HG03066 (cell line): ENCODE results near the gene ADGRA1.
"Not testable (repeated sequence)": the region's sequence is repeated elsewhere in the genome, so short reads cannot be mapped to it uniquely, and the experiment has no call there.

Experiments
- ATAC-seq: cut with Tn5 transposase; IDR thresholded peaks from one replicate; pipeline ENCODE4 v1.9.1; 2021; ENCODE audit warnings: low read depth; ENCODE audit not compliant: unreplicated experiment

Gene ADGRA1

DNA sequence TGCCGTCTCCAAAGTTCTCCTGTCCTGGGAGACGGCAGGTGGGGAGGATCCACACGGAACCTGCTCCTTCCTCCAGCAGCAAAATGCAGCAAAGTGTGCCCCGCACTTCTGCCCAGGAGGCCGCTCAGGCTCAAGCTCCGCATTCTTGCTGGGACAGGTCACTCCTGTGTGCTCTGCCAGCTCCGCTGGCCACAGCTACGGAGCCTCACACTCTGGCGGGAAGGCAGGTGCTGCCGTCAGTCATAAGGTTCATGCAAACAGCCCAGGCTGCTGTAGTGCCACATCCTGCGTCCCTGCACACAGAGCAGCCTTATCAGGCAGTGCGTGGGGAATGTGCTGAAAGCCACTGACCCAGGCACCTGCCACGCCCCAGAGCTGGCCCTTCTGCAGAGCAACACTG lies 22.4 kb downstream of the ADGRA1 start:
- no peak for ATAC-seq

DNA sequence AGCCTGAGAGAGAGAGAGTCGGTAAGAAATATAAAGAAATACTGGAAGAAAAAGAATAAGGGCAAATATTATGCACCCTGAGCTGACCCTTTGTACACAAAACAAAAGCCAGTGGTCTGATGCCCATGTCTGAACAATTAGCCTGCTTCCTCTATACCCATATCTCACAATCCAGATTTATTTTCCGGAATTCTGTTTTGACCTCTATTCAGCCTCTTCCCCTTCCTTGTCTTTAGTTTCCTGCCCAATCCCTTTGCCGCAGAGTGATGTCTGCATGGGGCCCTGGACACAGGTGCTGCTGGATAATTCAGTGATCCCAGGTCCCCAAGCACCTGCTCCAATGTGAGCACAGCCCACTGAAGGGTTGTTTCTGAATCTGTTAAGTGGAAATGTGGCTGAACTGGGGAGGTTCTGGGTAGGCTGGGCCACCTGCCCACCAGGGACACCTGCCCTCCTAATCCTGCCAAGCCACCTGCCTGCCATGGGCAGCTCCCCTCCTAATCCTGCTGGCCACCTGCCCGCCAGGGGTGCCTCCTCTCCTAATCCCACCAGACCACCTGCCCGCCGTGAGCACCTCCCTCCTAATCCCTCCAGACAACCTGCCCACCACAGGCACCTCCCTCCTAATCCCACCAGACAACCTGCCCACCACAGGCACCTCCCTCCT lies 23.0 kb downstream of the ADGRA1 start:
- no peak for ATAC-seq

DNA sequence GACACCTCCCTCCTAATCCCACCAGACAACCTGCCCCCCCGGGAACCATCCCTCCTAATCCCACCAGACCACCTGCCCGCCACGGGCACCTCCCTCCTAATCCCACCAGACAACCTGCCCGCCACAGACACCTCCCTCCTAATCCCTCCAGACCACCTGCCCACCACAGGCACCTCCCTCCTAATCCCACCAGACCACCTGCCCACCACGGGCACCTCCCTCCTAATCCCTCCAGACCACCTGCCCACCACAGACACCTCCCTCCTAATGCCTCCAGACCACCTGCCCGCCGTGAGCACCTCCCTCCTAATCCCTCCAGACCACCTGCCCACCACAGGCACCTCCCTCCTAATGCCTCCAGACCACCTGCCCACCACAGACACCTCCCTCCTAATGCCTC lies 23.9 kb downstream of the ADGRA1 start:
- ATAC-seq: not testable (repeated sequence)

DNA sequence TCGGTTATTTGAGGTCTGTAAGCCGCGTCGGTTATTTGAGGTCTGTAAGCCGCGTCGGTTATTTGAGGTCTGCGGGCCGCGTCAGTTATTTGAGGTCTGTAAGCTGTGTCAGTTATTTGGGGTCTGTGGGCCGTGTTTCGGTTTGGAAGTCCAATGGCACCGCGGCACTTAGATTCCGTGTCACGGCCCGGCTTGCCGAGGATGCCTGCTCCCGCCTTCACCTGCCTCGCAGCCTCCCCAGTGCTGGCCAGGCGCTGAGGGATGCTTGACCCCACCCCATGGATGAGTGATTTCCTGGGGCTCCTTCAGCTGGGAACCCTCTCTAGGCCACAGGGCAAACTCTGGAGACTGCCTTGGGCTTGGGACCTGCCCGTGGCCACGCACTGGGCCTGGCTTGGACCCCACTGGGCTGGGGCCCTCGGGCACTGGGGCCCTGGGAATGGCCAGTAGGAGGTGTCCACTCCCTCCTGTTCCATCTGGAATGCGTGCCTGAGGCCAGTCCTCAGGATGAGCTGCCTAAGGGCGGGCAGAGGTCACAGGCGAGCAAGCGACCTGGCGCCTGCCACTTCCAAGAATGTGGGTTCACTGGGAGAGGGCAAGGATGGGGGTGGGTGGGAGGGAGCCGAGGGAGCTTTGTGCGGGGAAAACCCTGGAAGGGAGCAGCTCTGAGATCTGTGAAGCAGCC lies 25.6 kb downstream of the ADGRA1 start:
- no peak for ATAC-seq

DNA sequence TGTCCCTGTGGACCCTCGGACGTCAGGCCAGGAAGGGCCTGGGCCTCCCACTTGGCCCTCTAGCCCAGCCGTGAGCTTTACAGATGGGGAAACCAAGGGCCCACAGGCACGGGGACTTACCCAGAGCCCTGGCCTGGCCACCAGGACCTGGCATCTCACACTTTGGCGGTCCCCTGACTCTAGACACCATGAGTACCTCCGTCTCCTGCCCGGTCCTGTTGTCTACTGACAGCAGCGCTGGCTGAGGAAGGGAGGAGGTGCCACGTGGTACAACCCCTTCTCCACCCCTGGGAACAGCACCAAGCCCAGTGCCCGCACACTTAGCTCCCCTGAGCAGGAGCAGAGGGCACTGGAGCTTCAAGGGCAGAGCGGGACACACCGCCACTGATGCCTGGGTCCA lies 26.1 kb downstream of the ADGRA1 start:
- no peak for ATAC-seq

DNA sequence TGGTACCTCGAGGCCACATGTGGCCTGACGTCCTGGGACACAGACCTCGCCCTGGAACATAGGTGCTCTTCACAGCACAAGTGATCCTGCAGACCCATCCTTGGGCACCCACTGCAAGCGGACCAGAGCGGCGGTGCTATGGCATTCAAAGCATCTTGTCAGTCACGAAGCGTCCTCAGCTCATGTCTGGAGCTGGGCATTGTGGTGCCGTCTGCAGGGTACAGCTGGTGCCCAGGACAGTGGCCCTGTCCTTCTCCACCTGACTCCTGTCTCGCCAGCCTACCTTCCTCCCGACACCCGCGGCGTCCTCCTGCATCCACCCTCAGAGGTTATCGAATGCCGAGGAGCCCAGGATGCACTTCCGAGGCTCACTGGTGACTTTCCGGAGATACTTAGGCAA lies 26.5 kb downstream of the ADGRA1 start:
- no peak for ATAC-seq

DNA sequence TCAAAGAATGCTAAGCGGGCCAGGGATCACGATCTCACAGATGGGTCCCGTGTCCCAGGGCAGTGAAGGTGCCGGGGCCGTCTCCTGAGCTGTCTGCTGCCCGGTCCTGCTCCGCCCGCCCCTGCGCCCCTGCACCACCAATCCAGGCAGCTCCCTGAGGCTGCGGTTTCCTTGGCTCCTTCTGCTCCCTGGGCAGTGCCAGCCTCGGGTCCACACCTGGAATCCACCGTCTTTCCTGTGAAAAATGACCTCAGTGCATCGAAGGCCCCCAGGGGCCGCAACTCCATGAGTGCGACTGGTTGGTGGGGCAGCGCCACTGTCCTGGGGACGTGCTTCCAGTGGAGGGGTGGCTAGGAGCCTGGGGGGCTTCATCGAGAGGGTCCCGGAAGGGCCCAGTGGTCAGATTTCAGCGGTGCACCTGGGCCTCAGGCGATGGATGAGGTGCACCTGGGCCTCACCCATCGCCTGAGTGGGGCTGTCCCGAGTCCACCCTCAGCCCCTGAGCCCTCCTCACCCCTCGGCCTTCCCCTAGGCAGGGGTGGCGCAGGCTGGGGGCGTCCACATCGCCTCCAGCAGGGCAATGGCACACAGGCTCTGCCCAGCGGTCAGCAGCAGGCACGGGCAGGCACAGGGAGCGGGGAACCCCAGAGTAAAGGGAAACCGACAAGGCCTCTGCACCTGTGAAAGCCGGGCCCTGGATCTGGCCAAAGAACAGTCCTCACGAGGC lies 27.2 kb downstream of the ADGRA1 start:
- no peak for ATAC-seq

DNA sequence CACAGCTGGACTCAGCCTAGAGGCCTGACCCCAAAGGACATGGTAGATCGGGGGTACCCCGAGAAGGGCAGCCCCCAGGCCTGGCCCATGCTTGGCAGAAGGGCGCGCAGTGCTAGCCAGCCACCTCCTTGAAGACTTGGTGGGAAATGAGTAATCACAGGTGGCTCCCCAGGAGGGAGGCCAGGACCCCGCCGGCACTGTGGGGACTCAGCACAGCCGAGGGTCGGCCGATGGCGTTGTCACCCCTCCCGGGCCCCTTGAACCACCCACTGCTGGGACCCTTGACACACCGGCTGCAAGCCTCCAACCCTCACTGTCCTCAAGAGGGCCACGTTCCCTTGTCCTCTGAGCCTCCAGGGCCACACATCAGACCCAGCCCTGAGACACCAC lies 27.7 kb downstream of the ADGRA1 start:
- ATAC-seq: no peak

DNA sequence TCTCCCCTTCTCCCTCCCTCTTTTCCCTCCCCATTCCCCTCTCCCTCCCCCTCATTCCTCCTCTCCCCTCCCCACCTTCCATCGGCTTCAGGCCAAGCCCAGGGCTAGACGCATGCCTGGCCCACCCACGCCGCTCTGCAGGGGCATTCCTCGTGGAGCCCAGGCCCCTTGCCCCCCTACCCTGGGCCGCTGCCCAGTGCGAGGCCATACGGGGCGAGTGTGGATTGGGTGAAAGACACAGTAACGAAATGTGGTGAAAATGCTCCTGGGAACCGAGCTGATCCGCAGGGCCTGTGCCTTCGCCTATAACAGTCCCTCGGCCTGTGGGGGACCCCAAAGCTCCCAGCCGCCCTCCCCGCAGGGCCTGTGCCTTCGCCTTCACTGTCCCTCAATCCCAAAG lies 28.3 kb downstream of the ADGRA1 start:
- no peak for ATAC-seq

DNA sequence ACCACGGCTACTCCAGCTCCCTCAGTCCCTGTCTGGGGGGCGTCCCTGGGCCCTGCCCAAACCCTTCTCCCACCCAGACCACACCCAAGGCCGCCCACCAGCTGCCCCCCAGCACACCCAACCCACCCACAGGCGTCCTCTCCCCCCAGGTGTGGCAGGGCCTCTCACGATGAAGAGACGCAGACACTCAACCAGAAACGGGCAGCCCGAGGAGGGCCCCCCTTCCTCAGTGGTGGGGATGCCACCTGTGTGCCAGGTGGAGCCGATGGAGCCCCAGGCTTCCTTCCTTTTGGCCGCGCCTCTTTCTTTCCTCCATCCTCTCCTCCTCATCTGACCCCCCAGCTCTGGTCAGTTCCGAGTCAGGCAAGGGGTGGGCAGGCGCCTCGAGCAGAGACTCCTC lies 28.7 kb downstream of the ADGRA1 start:
- ATAC-seq: no peak

DNA sequence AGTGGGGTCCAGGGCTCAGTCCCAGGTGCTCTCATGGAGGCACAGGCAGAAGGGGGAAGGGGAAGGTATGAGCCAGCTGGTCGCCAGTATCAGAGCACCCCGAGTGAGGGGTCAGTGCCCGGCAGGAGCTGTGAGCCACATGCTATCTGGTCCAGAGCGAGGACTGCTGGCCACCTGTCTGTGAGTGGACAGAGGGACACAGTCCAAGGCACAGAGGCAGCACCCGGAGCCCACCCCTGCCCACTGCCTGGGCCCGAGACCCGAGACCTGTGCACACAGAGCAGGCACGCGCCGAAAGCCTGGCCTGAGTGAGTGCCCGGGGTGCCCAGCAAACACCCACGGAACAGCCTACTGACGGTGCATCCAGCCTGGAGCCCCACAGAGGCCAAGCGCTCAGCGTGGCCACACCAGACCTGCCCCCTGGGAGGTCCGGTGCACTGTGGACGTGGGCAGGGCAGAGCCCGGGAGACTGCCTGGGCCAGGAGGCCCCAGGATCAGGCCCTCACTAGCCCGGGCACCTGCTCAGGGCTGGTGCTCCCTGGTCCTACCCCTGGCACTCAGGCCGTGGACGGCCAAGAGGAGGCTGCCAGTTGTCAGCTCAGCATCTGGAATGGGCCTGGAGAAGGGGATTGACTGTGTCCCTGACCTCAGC lies 29.4 kb downstream of the ADGRA1 start:
- ATAC-seq: no peak

DNA sequence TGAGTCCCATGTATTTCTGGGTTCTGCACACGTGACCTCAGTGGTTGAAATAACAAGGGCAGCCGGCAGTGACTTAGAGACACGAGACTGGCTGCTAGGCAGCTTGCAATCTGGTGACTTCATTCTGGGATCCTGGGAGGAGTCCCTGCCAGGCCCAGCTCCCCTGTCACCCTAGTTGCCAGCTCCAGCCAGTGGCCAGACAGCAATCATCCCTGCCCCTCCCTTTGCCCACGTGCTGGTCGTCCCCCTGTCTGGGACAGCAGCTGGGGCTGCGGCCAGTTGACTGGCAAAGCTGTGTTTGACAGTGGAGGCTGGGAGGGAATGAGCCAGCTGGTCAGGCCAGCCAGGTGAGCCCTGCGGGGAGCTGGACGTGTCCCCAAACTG lies 30.0 kb downstream of the ADGRA1 start:
- ATAC-seq: no peak

DNA sequence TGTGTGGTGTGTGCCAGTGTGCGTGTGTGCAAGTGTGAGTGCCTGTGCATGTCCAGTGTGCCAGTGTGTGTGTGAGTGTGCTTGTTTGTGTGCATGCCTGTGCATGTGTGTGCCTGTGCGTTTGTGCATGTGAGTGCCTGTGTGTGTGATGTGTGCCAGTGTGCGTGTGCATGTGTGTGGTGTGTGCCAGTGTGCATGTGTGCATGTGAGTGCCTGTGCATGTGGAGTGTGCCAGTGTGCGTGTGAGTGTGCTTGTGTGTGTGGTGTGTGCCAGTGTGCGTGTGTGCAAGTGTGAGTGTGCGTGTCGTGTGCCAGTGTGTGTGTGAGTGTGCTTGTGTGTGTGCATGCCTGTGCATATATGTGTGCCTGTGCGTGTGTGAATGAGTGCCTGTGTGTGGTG lies 33.8 kb downstream of the ADGRA1 start:
- ATAC-seq: no peak

DNA sequence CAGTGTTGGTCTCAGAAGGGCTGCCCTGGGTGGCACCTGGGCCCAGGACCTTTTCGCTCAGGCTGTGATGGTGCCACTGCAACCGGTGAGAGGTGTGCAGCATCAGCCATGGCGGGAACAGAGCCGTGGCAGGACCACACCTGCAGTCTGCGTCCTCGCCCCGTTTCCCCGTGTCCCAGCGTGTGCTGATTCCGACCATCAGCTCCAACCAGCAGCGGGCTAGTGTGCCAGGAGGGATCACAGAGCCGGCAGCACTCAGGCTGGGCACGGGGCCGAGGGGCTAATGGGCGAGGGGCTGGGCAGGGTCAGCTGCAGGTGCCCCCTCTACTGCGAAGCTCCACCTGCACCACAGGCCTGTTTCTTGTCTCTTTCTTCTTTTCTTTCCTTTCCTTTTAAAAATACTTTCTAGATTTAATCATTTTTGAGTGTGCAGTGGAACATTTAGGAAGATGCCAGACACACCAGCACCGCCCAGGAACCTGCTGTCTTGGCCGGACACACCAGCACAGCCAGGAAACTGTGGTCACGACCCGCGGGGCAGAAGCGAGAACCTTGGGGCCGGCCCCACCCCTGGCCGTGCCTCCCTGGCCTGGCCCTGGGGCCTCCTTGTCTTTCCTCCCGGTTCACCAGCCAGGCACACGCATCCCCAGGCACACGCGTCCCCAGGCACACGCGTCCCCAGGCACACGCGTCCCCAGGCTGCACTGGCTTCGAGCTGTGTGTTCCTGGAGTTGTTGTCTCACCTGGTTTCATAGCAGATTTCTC lies 34.6 kb downstream of the ADGRA1 start:
- ATAC-seq: no peak

DNA sequence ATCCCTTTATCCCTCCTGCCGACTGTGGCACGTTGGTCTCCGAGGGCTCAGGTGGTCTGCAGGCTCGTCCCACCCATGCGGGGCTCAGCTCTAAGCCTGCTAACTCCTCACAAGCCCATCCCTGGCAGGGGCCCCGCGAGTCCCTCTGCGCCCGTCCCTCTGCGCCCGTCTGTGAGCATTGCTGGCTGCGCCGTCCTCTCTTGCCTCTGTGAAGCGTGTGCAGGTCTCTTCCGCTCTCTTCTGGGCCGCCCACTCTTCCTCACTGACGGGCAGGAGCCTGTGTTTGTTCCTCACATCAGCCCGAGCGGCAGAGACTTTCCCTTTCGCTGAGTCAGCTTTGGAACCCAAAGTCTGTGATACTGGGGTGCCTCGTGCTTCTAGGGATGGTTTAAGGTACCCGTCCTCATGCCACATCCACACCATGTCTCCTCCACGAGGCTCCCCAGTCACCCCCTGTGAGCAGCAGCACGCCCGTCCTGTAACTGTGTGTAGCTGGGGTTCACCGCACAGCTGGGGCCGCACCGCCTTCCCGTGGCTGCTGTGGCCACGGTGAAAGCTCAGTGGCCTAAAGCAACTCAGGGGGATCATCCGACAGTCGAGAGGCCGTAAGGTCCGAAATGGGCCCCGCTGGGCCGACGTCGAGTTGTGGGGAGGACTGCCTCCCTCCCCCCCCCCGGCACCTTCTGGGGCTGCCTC lies 35.5 kb downstream of the ADGRA1 start:
- no peak for ATAC-seq

DNA sequence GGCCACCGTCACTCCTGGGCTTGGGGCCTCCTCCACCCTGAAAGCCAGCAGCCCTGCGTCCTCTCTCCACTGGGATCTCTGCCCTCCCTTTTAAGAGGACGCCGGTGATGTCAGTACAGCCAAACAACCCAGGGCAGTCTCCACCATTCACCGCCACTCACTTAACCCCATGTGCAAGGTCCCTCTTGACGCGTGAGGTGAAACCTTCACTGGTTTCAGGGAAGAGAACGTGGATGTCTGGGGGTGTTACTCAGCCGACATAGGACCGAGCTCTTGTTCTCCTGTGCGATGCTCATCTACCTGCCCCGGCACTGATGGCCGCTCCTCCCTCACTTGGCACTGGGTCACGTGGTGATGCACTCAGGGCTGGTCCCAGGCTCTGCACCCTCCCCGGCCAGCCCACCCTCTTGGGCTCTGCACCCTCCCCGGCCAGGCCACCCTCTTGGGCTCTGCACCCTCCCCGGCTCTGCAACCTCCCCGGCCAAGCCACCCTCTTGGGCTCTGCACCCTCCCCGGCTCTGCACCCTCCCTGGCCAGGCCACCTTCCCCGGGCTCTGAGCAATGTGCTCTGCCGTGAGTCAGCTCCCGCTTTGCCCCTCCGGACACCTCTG lies 36.1 kb downstream of the ADGRA1 start:
- ATAC-seq: no peak

DNA sequence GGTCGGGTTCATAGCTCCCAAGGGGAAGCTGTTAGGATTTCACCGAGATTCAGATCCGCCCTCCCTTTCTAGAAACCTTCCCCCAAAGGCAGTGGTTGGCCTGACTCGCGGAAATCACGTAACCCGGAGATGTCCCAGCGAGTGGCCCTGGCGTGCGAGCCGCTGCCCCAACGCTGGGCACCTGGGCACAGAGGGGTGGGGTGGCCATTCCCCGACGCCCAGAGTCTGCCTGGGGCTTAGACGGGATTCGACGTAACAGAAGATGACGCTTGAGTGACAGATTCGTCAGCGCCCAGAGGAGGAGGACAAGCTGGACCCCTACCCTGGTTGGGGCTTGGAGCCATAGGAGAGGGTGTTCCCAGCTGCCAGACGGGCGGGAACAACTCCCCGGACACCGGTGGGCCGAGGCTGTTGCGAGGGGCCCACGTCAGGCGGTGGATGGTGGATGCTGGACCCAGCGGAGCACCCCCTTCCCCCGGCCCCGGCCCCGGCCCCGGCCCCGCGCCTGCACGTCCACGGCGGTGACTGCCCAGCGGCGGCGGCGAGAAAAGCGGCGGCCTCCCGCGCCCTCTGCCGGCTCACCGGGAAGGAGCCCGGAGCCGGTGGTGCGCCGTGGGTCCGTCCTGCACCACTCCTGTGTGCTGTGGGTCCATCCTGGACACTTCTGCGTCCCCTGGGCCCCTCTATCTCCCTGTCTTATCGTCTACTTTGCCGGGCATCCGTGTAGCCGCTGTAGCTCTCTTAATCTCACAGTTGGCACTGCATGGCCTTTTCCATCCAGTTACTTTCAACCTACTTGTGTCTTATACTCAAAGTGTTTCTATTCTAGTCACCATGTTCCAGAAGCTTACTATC lies 36.9 kb downstream of the ADGRA1 start:
- ATAC-seq: no peak

DNA sequence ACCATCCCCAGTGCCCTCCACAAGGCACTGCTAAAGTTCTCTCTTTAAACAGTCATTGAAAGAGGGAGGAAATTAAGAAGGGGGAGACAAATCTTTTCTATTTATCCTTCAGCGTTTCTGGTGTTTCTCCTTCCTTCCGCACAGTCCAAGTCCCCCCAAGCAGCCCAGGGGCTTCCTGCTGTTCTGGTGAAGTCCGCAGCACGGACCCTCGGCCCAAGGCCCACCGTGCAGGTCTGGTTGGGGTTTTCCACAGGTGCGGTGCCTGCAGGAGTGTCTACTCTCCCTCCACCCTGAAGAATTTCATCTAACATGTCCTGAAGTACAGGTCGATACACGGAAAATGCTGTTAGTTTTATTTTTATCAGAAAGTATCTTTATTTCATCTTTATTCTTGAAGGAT lies 38.2 kb downstream of the ADGRA1 start:
- no peak for ATAC-seq
